ES-I3 (cell line): ENCODE measurements around the gene RNF182.
"Not testable (repeated sequence)": the region's sequence is repeated elsewhere in the genome, so short reads cannot be mapped to it uniquely, and the experiment has no call there.

ENCODE experiments used
- H3K36me3 ChIP-seq: 2 replicates; pipeline ENCODE4 v1.6.1; 2013; ENCODE audit warnings: mild to moderate bottlenecking, low read length, control low read depth, moderate library complexity; ENCODE audit not compliant: insufficient read depth
- H3K4me1 ChIP-seq: 2 replicates; pipeline ENCODE4 v1.6.1; 2013; ENCODE audit warnings: mild to moderate bottlenecking, control low read depth, low read length; ENCODE audit not compliant: insufficient read depth
- H3K9ac ChIP-seq: 2 replicates; pipeline ENCODE4 v1.6.1; 2013; ENCODE audit warnings: low read depth, mild to moderate bottlenecking, low read length, moderate library complexity
- H3K9me3 ChIP-seq: 2 replicates; pipeline ENCODE4 v1.6.1; 2013; ENCODE audit warnings: mild to moderate bottlenecking, low read length, moderate library complexity; ENCODE audit not compliant: control insufficient read depth, insufficient read depth

The RNF182 gene

GRCh38 chr6:13926378-13926777 lies 1.6 kb downstream of the RNF182 start:
- H3K4me1 ChIP-seq, result peaks cover 6% of the 10 kb centered on the region; the same call in 1 of the 2 replicates
- no peaks in the 10 kb centered on the region for H3K36me3 ChIP-seq
- H3K9ac ChIP-seq, result no peak overlapping the region
- no peaks in the 10 kb centered on the region for H3K9me3 ChIP-seq

- H3K9ac ChIP-seq, result no peak overlapping the region
These were observed 2.5 kb downstream of the RNF182 start for GRCh38 chr6:13927203-13927602.

GRCh38 chr6:13929196-13929595 lies 4.4 kb downstream of the RNF182 start:
- no peak overlapping the region for H3K9ac ChIP-seq
- peaks cover 6% of the 10 kb centered on the region; the same call in 1 of the 2 replicates for H3K4me1 ChIP-seq
- no peaks in the 10 kb centered on the region for H3K36me3 ChIP-seq
- no peaks in the 10 kb centered on the region for H3K9me3 ChIP-seq

More at GRCh38 chr6:13927203-13927602, 2.5 kb downstream of the RNF182 start:
- H3K4me1 ChIP-seq, result peaks cover 6% of the 10 kb centered on the region; the same call in 1 of the 2 replicates
- H3K36me3 ChIP-seq, result no peaks in the 10 kb centered on the region
- no peaks in the 10 kb centered on the region for H3K9me3 ChIP-seq

GRCh38 chr6:13931797-13932402 lies 7.1 kb downstream of the RNF182 start:
- Histone ChIP-seq H3K4me1 (peaks cover 6% of the 10 kb centered on the region; the same call in 1 of the 2 replicates), H3K9me3 (no peaks in the 10 kb centered on the region), H3K36me3 (no peaks in the 10 kb centered on the region), H3K9ac (no peak overlapping the region)

DNA sequence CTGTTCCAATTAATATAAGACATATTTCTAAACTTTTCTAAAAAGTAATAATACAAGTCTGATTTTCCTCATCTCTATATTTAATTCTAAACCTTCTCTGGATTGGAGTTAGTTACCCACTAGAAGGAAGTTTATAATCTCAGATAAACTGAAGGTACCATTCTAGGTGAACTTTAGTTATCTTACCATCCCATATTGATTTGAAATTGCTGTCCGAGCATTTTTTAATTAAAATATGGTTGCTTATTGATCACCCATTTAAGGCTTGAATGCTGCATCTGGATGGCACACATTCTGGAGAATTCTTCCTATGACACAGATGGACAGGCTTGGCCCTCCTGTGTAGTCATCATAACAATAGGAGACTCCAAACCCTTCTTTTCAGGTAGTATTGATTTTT lies 8.0 kb downstream of the RNF182 start:
- Histone ChIP-seq H3K36me3 (no peaks in the 10 kb centered on the region), H3K4me1 (peaks cover under 1% of the 10 kb centered on the region; the same call in 1 of the 2 replicates), H3K9me3 (no peaks in the 10 kb centered on the region), H3K9ac (no peak overlapping the region)

- no peak overlapping the region for H3K9ac ChIP-seq
- no peaks in the 10 kb centered on the region for H3K4me1 ChIP-seq
- H3K36me3 ChIP-seq, result no peaks in the 10 kb centered on the region
- no peaks in the 10 kb centered on the region for H3K9me3 ChIP-seq
These were observed 10.0 kb downstream of the RNF182 start for GRCh38 chr6:13934721-13935120.

DNA sequence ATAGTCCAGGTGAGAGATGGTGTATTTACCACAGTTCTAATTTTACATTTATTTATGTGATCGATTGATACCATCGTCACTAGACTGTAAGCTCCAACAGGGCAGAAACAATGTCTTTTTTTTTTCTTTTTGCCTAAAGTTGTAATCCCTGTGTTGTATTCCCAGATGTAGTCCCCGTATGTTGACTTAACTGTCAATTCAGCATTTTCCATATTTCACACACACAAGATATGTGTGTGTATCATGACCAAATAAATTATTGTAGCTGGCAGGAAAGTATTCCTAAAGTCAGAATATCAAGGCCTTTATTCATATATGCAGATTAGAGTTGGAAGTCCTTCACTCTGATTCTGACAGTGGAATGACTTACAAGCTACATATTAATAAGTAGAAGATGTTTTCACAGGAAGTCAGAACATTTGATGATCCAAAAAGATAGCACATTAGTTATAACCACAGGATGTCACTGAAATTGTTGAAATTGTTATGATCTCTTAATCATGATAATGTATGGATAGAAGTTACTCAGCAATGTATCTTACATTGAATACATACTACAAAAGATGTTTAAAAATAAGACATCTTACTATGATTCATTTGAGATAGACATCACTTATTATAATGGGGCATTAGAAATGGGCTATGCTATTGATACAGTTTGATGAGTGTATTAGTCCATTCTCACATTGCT lies 10.6 kb downstream of the RNF182 start:
- no peaks in the 10 kb centered on the region for H3K9me3 ChIP-seq
- no peaks in the 10 kb centered on the region for H3K4me1 ChIP-seq
- no peak overlapping the region for H3K9ac ChIP-seq
- no peaks in the 10 kb centered on the region for H3K36me3 ChIP-seq

- H3K36me3 ChIP-seq, H3K9ac ChIP-seq, H3K9me3 ChIP-seq, H3K4me1 ChIP-seq: not testable (repeated sequence)
These were observed 11.1 kb downstream of the RNF182 start for GRCh38 chr6:13935881-13936261.

DNA sequence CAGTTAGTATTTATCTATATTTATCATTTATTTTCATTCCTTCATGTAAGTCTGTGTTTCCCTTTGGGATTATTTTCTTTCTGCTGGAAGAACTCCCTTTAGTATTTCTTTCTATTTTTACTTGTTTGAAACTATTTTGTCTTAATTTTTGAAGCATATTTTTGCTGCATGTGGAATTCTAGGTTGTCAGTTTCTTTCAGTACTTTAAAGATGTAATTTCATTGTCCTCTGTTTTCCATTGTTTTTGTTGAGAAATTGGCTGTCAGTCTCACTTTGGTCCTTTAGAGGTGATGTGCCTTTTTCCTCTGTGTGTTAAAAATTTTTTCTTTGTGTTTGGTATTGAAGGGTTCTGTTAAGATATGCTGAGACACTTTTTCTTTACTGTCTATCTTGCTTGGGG lies 17.1 kb downstream of the RNF182 start:
- Histone ChIP-seq H3K9ac (no peak overlapping the region), H3K4me1 (no peaks in the 10 kb centered on the region), H3K36me3 (no peaks in the 10 kb centered on the region), H3K9me3 (peaks cover 3% of the 10 kb centered on the region; the same call in 1 of the 2 replicates)

GRCh38 chr6:13943943-13944342 lies 19.2 kb downstream of the RNF182 start:
- H3K36me3 ChIP-seq, result no peaks in the 10 kb centered on the region
- H3K4me1 ChIP-seq, result no peaks in the 10 kb centered on the region
- H3K9me3 ChIP-seq, result peaks cover 10% of the 10 kb centered on the region
- no peak overlapping the region for H3K9ac ChIP-seq

GRCh38 chr6:13946506-13946905 lies 21.8 kb downstream of the RNF182 start:
- peaks cover 23% of the 10 kb centered on the region for H3K9me3 ChIP-seq
- H3K9ac ChIP-seq, result no peak overlapping the region
- H3K36me3 ChIP-seq, result no peaks in the 10 kb centered on the region
- H3K4me1 ChIP-seq, result no peaks in the 10 kb centered on the region

DNA sequence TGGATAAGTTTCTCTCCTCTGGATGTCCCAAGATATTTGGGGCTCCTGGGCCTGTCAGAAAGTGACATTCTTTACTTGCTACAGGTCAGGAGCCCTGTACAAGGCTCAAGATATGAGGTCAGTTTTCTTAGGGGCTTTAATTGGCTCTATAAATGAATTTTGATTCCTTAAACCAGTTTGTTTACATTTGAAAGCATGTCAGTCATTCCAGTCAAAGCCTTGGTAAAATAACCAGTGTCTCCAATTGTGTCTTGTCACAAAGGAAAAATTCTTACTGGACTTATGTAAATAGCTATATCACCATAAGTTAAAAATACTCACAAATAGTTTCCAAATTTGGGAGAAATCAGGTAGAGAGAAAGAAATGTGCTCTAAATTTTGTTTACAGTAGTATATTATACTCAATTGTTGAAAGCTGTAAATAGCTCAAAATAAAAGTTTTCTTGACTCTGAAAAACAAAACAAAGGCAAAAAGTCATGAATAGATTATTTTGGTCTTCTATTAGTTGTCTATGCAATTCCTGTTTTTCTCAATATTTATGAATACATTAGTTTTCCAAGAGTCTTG lies 22.9 kb downstream of the RNF182 start:
- Histone ChIP-seq H3K4me1 (no peaks in the 10 kb centered on the region), H3K9ac (no peak overlapping the region), H3K36me3 (no peaks in the 10 kb centered on the region), H3K9me3 (peaks cover 20% of the 10 kb centered on the region)

DNA sequence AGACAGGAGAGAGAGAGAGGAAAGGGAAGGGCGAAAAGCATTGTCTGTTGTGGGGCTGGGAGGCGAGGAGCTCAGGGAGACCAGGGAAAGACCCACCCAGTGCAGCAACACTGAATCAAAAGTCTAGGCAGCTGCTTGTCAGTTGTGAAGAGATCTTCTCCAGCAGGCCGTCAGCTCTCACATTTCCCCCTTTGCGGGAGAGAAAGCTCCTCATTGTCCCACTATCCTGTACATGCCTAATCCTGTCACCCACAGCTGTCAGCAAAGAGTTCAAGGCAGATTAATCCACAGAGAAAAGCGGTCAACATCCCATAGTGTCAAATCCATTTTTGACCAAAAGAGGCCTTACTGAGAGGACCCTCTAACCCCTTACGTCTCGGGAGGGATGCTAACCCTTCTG lies 27.3 kb downstream of the RNF182 start:
- H3K36me3 ChIP-seq, result no peaks in the 10 kb centered on the region
- H3K9ac ChIP-seq, result no peak overlapping the region
- H3K4me1 ChIP-seq, result no peaks in the 10 kb centered on the region
- peaks cover 20% of the 10 kb centered on the region for H3K9me3 ChIP-seq

DNA sequence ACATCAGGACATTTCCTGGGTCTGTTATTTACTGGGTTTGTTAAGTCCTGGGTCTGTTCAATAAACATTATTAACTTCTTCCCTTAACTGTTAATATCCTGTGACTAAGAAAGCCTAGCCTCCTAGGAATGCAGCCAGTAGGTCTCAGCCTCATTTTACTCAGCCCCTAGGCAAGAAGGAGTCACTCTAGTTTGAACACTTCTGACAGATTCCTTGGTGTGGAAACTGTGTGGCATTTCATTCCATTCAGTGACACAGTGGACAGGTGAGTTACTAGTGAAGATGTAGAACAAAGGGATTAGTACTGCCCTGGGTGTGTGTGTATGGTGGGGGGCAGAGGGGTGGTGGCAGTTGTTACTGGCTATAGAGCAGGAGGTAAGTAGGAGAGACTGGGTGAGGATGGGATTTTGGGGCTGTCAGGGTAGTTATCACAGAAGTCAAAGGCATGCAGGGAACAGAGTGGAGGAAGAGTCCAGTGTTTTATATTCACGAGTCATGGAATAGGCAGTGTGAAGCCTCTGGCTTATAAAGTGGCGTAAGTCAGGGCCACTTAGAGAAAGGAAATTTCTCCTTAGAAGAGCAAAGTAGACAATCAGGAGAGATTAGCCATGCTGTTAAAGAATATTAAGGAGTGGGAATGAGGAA lies 28.4 kb downstream of the RNF182 start:
- H3K9ac ChIP-seq, result no peak overlapping the region
- no peaks in the 10 kb centered on the region for H3K4me1 ChIP-seq
- H3K9me3 ChIP-seq, result peaks cover 20% of the 10 kb centered on the region
- H3K36me3 ChIP-seq, result no peaks in the 10 kb centered on the region
